22Rv1 (cell line): ENCODE data around the gene PICALM.

ENCODE experiments used
- CTCF ChIP-seq: fragments of 450-650 bp; IDR thresholded peaks from 2 replicates; pipeline ENCODE4 v1.5.1; 2017; ENCODE audit warnings: mild to moderate bottlenecking
- ZFX ChIP-seq: fragments of 450-650 bp; IDR thresholded peaks from 2 replicates; pipeline ENCODE4 v1.6.1; 2017; ENCODE audit warnings: antibody characterized with exemption, borderline replicate concordance

GRCh38 chr11:86015699-86016098, 53.2 kb downstream of the PICALM start:
- TF ChIP-seq CTCF, result no peak
- TF ChIP-seq ZFX, result no peak
